HG03139 (cell line): Measurements from ENCODE around the gene PCDHA5.

Source experiments
- ATAC-seq: cut with Tn5 transposase; IDR thresholded peaks from one replicate; pipeline ENCODE4 v1.9.1; 2021; ENCODE audit not compliant: unreplicated experiment

Gene PCDHA5

DNA sequence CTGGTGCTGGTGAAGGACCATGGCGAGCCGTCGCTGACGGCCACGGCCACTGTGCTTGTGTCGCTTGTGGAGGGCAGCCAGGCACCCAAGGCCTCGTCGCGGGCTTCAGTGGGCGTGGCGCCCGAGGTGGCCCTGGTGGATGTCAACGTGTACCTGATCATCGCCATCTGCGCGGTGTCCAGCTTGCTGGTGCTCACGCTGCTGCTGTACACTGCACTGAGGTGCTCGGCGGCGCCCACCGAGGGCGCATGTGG lies 36.5 kb downstream of the PCDHA5 start:
- no peak for ATAC-seq

DNA sequence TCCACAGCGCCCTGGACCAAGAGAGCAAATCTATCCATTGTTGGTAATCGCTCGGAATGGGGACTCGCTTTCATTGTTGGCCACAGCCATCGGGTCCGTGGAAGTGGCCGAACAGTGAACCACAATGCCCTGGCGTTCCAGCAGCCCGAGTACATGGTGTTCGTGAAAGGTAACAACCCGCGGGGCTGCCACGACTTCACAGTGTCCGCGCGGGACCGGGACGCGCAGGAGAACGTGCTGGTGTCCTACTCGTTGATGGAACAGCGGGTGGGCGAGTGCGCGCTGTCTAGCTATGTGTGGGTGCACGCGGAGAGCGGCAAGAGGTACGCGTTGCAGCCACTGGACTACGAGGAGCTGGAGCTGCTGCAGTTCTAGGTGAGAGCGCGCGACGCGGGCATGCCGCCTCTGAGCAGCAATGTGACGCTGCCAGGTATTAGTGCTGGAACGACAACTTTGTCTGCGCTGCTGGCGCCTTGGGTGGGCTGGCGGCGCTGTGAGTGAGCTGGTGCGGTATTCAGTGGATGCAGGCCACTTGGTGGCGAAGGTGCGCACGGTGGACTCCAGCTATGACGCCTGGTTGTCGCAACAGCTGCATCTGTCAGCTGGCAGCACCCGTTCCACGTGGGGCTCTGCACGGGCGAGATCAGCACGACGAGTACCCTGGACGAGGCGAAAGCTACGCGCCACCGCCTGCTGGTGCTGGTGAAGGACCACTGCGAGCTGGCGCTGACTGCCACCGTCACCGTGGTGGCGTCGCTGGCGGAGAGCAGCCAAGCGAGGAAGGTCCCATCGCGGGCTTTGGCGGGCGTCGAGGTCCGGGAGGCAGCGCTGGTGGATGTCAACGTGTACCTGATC lies 41.3 kb downstream of the PCDHA5 start:
- no peak for ATAC-seq

GRCh38 chr5:140868721-140869554 lies 47.5 kb downstream of the PCDHA5 start, which contains the start of gene PCDHA11:
Gene PCDHA11 (plus strand): TSS chr5:140868957. CDS start chr5:140869104, 147 bp downstream.
- no peak for ATAC-seq

- no peak for ATAC-seq
Observed at GRCh38 chr5:140869555-140869886, 48.1 kb downstream of the PCDHA5 start.

GRCh38 chr5:140870221-140871201 lies 49.1 kb downstream of the PCDHA5 start:
- no peak for ATAC-seq
